Measurements from ENCODE around the gene FOXA2. TPM values are rescaled to one million over a fixed set of nuclear protein-coding genes. Genes with fewer than 3 reads are reported as not detected.

FOXA2 gene
- total and polyA plus RNA-seq, 9 of the 15 experiments (the other 6 are each of a cell fraction or from before 2014, with no cell fraction given) = 0.10 to 1.0 (median 0.25) TPM

DNA sequence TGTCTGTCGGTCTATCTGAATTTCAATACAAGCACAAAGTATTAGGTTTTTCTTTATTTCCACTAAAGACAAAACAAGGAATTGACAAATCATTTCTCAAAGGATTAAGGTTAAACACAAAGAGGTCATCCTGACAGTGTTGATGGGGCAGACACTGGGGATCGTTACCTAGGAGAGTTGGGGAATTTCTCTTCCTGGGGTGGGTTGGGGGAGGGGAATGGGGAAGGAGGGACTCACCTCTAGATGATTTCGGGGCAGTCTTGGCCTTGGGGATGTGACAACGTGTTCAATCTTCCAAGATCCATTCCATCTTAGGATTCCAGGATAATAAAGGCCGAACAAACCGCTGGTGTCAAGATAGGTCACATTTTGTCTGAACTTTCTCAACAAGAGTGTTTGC lies 35.4 kb upstream of the FOXA2 start:
- H3K4me2 ChIP-seq (ENCODE audit: insufficient read depth, low read length) = no peak overlapping the region
- no peak for DNase-seq (ENCODE audit: extremely low read depth in 1 of 4, low spot score in 3 of 4)
- no peaks in the 10 kb centered on the region for H3K9me1 ChIP-seq (ENCODE audit: control insufficient read depth, insufficient read depth, low read length)
- no peaks in the 10 kb centered on the region for H3K9me3 ChIP-seq (replicated peaks; ENCODE audit: control insufficient read depth, insufficient read depth, low read depth, low read length)
- intact Hi-C loops (cut with micrococcal nuclease) = no loop called here
- CTCF ChIA-PET (ENCODE audit: low intra/inter-chr PET ratio) = no interaction called here
- H3K27ac ChIP-seq (ENCODE audit: extremely low read depth, low read depth, low read length) = no peak overlapping the region
- 2% methylated on average over 5 of the region's 6 CpGs for WGBS (ENCODE audit: insufficient coverage, low coverage, missing lambda C conversion rate)
- H4K20me1 ChIP-seq (replicated peaks; ENCODE audit: control insufficient read depth, insufficient read depth, low read length) = no peaks in the 10 kb centered on the region
- no peak overlapping the region for H2AFZ ChIP-seq (ENCODE audit: low read depth, low read length)
- H3K36me3 ChIP-seq (ENCODE audit: control insufficient read depth, insufficient read depth, low read length) = no peaks in the 10 kb centered on the region
- H3K4me1 ChIP-seq (replicated peaks in 1 of 2; ENCODE audit: control insufficient read depth in 2 of 2, insufficient read depth in 2 of 2, low read length in 2 of 2) = peaks cover 0 to 4% of the 10 kb centered on the region in 2 experiments; a peak in 2 of 5 replicates
- H3K79me2 ChIP-seq (ENCODE audit: control insufficient read depth, insufficient read depth, low read length) = no peaks in the 10 kb centered on the region
- H3K4me3 ChIP-seq = no peak overlapping the region
- no peak for ATAC-seq
- no TSS peak for BruUV-seq (replicated peaks)
- FAIRE-seq = no peak
- H3K27me3 ChIP-seq (ENCODE audit: control insufficient read depth in 2 of 2, insufficient read depth in 2 of 2, low read length in 2 of 2) = peaks cover 0 to 14% of the 10 kb centered on the region in 2 experiments; a peak in 3 of 5 replicates
- no peak for TF ChIP-seq ESRRB (CRISPR knock-in tag; IDR thresholded peaks at IDR 0.05; ENCODE audit: borderline replicate concordance)
- in situ Hi-C loops (cut with MboI) = no loop called here
- H3K9ac ChIP-seq (ENCODE audit: insufficient read depth in 1 of 2, low read depth in 2 of 2, low read length in 2 of 2) = no peak overlapping the region
- POLR2A ChIA-PET = interaction anchor here (0.6 kb wide), 1 partner anchor 56 kb away, joined by 3 read pairs; no protein-coding TSS in a partner anchor

DNA sequence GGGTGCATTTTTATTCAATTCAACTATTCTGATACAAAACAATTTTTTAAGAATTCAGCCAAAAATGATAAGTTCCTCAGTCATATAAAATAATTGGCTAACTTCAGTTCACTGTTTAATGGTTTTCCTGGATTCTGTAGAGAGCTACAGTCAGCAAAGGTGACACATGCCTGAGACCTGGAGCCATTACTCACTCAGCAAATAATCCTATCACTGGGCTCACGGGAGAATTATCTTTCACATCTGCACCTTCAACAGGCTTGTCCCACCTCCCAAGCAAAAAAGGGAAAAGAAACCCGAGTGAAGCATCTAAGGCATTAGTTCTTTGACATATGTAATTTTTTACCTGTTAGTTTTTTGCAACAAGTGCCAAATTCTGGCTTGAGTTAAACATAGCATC lies 34.9 kb upstream of the FOXA2 start:
- H3K9me3 ChIP-seq (replicated peaks; ENCODE audit: control insufficient read depth, insufficient read depth, low read depth, low read length) = no peaks in the 10 kb centered on the region
- no peaks in the 10 kb centered on the region for H4K20me1 ChIP-seq (replicated peaks; ENCODE audit: control insufficient read depth, insufficient read depth, low read length)
- intact Hi-C loops (cut with micrococcal nuclease) = no loop called here
- no peak for DNase-seq (ENCODE audit: extremely low read depth in 1 of 4, low spot score in 3 of 4)
- H3K4me2 ChIP-seq (ENCODE audit: insufficient read depth, low read length) = no peak overlapping the region
- peaks cover 0 to 14% of the 10 kb centered on the region in 2 experiments; a peak in 3 of 5 replicates for H3K27me3 ChIP-seq (ENCODE audit: control insufficient read depth in 2 of 2, insufficient read depth in 2 of 2, low read length in 2 of 2)
- in situ Hi-C loops (cut with MboI) = no loop called here
- WGBS (ENCODE audit: insufficient coverage, low coverage, missing lambda C conversion rate) = 0% methylated on average over 1 of the region's 2 CpGs
- BruUV-seq (replicated peaks) = no TSS peak
- no peaks in the 10 kb centered on the region for H3K9me1 ChIP-seq (ENCODE audit: control insufficient read depth, insufficient read depth, low read length)
- no peaks in the 10 kb centered on the region for H3K79me2 ChIP-seq (ENCODE audit: control insufficient read depth, insufficient read depth, low read length)
- ChIA-PET CTCF (ENCODE audit: low intra/inter-chr PET ratio) (no interaction called here), POLR2A (no interaction called here)
- no peak for FAIRE-seq
- H3K36me3 ChIP-seq (ENCODE audit: control insufficient read depth, insufficient read depth, low read length) = no peaks in the 10 kb centered on the region
- no peak overlapping the region for H3K4me3 ChIP-seq
- no peak overlapping the region for H3K27ac ChIP-seq (ENCODE audit: extremely low read depth, low read depth, low read length)
- TF ChIP-seq POLR3G (IDR thresholded peaks at IDR 0.05; ENCODE audit: extremely low read depth, insufficient read length, insufficient replicate concordance) = no peak
- TF ChIP-seq, protein P1, sequence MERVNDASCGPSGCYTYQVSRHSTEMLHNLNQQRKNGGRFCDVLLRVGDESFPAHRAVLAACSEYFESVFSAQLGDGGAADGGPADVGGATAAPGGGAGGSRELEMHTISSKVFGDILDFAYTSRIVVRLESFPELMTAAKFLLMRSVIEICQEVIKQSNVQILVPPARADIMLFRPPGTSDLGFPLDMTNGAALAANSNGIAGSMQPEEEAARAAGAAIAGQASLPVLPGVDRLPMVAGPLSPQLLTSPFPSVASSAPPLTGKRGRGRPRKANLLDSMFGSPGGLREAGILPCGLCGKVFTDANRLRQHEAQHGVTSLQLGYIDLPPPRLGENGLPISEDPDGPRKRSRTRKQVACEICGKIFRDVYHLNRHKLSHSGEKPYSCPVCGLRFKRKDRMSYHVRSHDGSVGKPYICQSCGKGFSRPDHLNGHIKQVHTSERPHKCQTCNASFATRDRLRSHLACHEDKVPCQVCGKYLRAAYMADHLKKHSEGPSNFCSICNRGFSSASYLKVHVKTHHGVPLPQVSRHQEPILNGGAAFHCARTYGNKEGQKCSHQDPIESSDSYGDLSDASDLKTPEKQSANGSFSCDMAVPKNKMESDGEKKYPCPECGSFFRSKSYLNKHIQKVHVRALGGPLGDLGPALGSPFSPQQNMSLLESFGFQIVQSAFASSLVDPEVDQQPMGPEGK (CRISPR knock-in tag; IDR thresholded peaks at IDR 0.05; ENCODE audit: borderline replicate concordance) = no peak
- no peak for TF ChIP-seq SIX5 (IDR thresholded peaks at IDR 0.05; ENCODE audit: borderline replicate concordance in 1 of 2, insufficient read depth in 1 of 2, low read depth in 1 of 2, low read length in 2 of 2)
- no peak overlapping the region for H3K9ac ChIP-seq (ENCODE audit: insufficient read depth in 1 of 2, low read depth in 2 of 2, low read length in 2 of 2)
- ATAC-seq = no peak
- H2AFZ ChIP-seq (ENCODE audit: low read depth, low read length) = no peak overlapping the region
- peaks cover 0 to 4% of the 10 kb centered on the region in 2 experiments; a peak in 2 of 5 replicates for H3K4me1 ChIP-seq (replicated peaks in 1 of 2; ENCODE audit: control insufficient read depth in 2 of 2, insufficient read depth in 2 of 2, low read length in 2 of 2)

All from K562 (cell line).